ENCODE data around the gene MYD88. TPM values are rescaled to one million over a fixed set of nuclear protein-coding genes. Genes with fewer than 3 reads are reported as not detected.

The MYD88 gene
- total RNA-seq, 1 experiment from 2014 or later = 32.7 TPM

DNA sequence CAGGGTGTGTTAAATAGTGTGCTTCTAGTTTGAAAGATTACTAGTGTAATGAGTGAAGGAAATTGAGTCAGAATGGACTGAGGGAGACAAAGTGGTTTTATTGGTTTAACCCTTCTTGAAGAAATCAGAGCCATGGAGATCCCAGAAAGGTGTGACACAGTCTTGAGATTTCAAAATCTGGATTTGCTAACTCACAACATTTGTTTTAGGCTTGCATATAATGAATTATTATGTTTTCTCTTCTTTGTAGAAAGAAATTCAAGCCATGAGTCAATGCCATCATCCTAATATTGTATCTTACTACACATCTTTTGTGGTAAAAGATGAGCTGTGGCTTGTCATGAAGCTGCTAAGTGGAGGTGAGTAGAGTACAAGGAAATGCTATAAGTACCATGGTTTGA, 52.0 kb downstream of the MYD88 start:
- no peak for TF ChIP-seq POLR2AphosphoS5 (IDR thresholded peaks at IDR 0.05; ENCODE audit: low read depth, low read length)
- TF ChIP-seq, protein P1, sequence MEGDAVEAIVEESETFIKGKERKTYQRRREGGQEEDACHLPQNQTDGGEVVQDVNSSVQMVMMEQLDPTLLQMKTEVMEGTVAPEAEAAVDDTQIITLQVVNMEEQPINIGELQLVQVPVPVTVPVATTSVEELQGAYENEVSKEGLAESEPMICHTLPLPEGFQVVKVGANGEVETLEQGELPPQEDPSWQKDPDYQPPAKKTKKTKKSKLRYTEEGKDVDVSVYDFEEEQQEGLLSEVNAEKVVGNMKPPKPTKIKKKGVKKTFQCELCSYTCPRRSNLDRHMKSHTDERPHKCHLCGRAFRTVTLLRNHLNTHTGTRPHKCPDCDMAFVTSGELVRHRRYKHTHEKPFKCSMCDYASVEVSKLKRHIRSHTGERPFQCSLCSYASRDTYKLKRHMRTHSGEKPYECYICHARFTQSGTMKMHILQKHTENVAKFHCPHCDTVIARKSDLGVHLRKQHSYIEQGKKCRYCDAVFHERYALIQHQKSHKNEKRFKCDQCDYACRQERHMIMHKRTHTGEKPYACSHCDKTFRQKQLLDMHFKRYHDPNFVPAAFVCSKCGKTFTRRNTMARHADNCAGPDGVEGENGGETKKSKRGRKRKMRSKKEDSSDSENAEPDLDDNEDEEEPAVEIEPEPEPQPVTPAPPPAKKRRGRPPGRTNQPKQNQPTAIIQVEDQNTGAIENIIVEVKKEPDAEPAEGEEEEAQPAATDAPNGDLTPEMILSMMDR (IDR thresholded peaks at IDR 0.05) = no peak
- no peak for TF ChIP-seq SIN3A (IDR thresholded peaks at IDR 0.05; ENCODE audit: borderline replicate concordance, insufficient read depth, low read depth, low read length)
- TF ChIP-seq REST (IDR thresholded peaks at IDR 0.05; ENCODE audit: insufficient read depth in 1 of 2, low read depth in 2 of 2, low read length in 1 of 2) = no peak
- no peak for TF ChIP-seq TCF7L2 (IDR thresholded peaks at IDR 0.05; ENCODE audit: low read depth, low read length)
- no peak for DNase-seq (ENCODE audit: low read depth, low spot score)
- no peak overlapping the region for H3K27ac ChIP-seq (ENCODE audit: low read length)
- H3K27me3 ChIP-seq (ENCODE audit: control insufficient read depth, insufficient read depth, low read length) = no peaks in the 10 kb centered on the region
- no TSS peak for BruUV-seq (replicated peaks)
- POLR2A ChIA-PET = interaction anchor here (0.7 kb wide), 1 partner anchor 89 kb away, joined by 3 read pairs; no protein-coding TSS in a partner anchor
- peaks cover 6% of the 10 kb centered on the region for H3K36me3 ChIP-seq (ENCODE audit: control insufficient read depth, insufficient read depth, low read length)
- no peaks in the 10 kb centered on the region for H3K4me1 ChIP-seq (ENCODE audit: control insufficient read depth, insufficient read depth, low read length)
- intact Hi-C loops (cut with micrococcal nuclease; ENCODE audit: unreplicated experiment) = no loop called here
- no peaks in the 10 kb centered on the region for H3K9me3 ChIP-seq (ENCODE audit: control insufficient read depth, insufficient read depth, low read depth, low read length)
- H3K4me3 ChIP-seq (ENCODE audit: low read depth in 2 of 2, low read length in 2 of 2) = no peak overlapping the region
- CTCF ChIA-PET = interaction anchor here (0.7 kb wide), 1 partner anchor 14 kb away, joined by 3 read pairs; no protein-coding TSS in a partner anchor
- no peak for ATAC-seq
- in situ Hi-C loops (cut with HindIII; ENCODE audit: low pct_unique_long_range_greater_than_20kb, low sequenced_read_pairs) = no loop called here

Other genes with a start within 250 kb of the MYD88 start
- gene VILL, start 147.9 kb upstream of the MYD88 start, total RNA-seq (2021; ENCODE audit: unreplicated experiment) = 5.7 TPM
- gene PLCD1, start 109.0 kb upstream of the MYD88 start, total RNA-seq (2021; ENCODE audit: unreplicated experiment) = 1.8 TPM
- not detected for gene DLEC1, start 99.5 kb upstream of the MYD88 start, total RNA-seq (2021; ENCODE audit: unreplicated experiment)
- gene ACAA1, start 1.5 kb upstream of the MYD88 start, total RNA-seq (2021; ENCODE audit: unreplicated experiment) = 52.0 TPM
- 33.2 TPM for gene OXSR1, start 26.9 kb downstream of the MYD88 start, total RNA-seq (2021; ENCODE audit: unreplicated experiment)
- gene SLC22A13, start 127.2 kb downstream of the MYD88 start, total RNA-seq (2021; ENCODE audit: unreplicated experiment) = 0.33 TPM
- gene SLC22A14, start 143.6 kb downstream of the MYD88 start, total RNA-seq (2021; ENCODE audit: unreplicated experiment) = 0.13 TPM
- gene XYLB, start 208.1 kb downstream of the MYD88 start, total RNA-seq (2021; ENCODE audit: unreplicated experiment) = 6.6 TPM